Duodenal mucosa (tissue), 2 donors: ENCODE measurements around the gene ADPGK.

Experiments used
- H3K27ac ChIP-seq: one replicate; pipeline ENCODE4 v1.7.0; 2013; ENCODE audit warnings: low read depth, low read length
- H3K27me3 ChIP-seq, 2 donors: one replicate each; pipeline ENCODE4 v1.7.0; 2013; ENCODE audit warnings: low read length in 2 of 2, control low read depth in 1 of 2; ENCODE audit not compliant: insufficient read depth in 2 of 2, control insufficient read depth in 1 of 2
- H3K36me3 ChIP-seq, 2 donors: one replicate each; pipeline ENCODE4 v1.7.0; 2013; ENCODE audit warnings: low read length in 2 of 2, control low read depth in 1 of 2; ENCODE audit not compliant: insufficient read depth in 2 of 2, control insufficient read depth in 1 of 2
- H3K4me1 ChIP-seq, 2 donors: one replicate each; pipeline ENCODE4 v1.7.0; 2013; ENCODE audit warnings: low read length in 2 of 2, control low read depth in 1 of 2; ENCODE audit not compliant: insufficient read depth in 2 of 2, control insufficient read depth in 1 of 2
- H3K4me3 ChIP-seq, 2 donors: one replicate each; pipeline ENCODE4 v1.7.0; 2013; ENCODE audit warnings: low read length in 2 of 2, low read depth in 1 of 2
- H3K9ac ChIP-seq, 2 donors: one replicate each; pipeline ENCODE4 v1.7.0; 2013; ENCODE audit warnings: low read length in 2 of 2, low read depth in 1 of 2
- H3K9me3 ChIP-seq, 2 donors: one replicate each; pipeline ENCODE4 v1.7.0; 2013; ENCODE audit warnings: low read length in 2 of 2, control low read depth in 1 of 2; ENCODE audit not compliant: control insufficient read depth in 1 of 2

The ADPGK gene

GRCh38 chr15:72754096-72754495, 29.5 kb downstream of the ADPGK start:
- Histone ChIP-seq H3K9ac (no peak overlapping the region), H3K4me1 (no peaks in the 10 kb centered on the region), H3K9me3 (no peaks in the 10 kb centered on the region), H3K4me3 (no peak overlapping the region), H3K27ac (no peak overlapping the region), H3K27me3 (no peaks in the 10 kb centered on the region), H3K36me3 (peaks cover 37 to 77% of the 10 kb centered on the region in 2 donors)

DNA sequence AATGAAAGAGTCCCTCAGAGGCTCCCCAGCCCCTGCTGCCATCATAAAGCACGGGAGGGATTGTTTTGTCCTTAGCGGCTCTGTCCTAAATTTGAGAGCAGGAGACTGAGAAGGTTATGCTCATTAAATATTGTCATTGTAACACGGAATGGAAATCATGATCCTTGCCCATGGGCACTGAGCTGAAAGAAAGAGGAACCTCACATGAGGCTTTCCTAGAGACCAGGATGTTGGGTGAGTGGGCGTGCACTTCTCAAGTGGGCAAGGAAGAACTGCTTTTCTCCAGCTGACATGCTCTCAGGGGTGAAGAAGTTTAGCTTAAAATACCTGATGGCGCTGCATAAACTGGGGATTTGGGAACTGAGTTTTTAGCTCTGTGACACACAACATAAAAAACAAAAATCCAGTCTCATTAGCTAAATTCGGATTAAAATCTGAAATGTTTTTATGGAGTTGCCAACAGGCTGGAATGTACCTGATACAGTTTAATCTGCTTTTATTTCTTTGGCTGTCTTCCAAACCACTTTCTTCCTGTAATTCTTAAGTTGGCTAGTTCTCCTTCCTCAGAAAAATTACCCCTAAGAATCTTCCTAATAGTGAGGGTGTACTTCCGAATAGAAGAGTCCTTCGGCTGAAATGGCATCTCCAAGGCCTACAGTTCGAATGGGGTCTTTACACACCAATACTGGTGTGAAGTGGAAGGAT, 31.7 kb downstream of the ADPGK start:
- Histone ChIP-seq H3K36me3 (peaks cover 34 to 61% of the 10 kb centered on the region in 2 donors), H3K9me3 (no peaks in the 10 kb centered on the region)

GRCh38 chr15:72749700-72750099, 33.9 kb downstream of the ADPGK start:
- Histone ChIP-seq H3K4me3 (no peak overlapping the region), H3K27ac (no peak overlapping the region), H3K9me3 (no peaks in the 10 kb centered on the region), H3K9ac (no peak overlapping the region), H3K27me3 (no peaks in the 10 kb centered on the region), H3K36me3 (peaks cover 13 to 39% of the 10 kb centered on the region in 2 donors), H3K4me1 (no peaks in the 10 kb centered on the region)

More for the DNA sequence above, 31.7 kb downstream of the ADPGK start:
- no peaks in the 10 kb centered on the region for H3K27me3 ChIP-seq
- no peak overlapping the region for H3K4me3 ChIP-seq
- no peak overlapping the region for H3K9ac ChIP-seq
- no peak overlapping the region for H3K27ac ChIP-seq
- H3K4me1 ChIP-seq = no peaks in the 10 kb centered on the region

GRCh38 chr15:72740219-72740618, 43.3 kb downstream of the ADPGK start:
- Histone ChIP-seq H3K4me3 (no peak overlapping the region), H3K9me3 (no peaks in the 10 kb centered on the region), H3K36me3 (peaks cover 13 to 23% of the 10 kb centered on the region in 2 donors), H3K27ac (no peak overlapping the region), H3K4me1 (no peaks in the 10 kb centered on the region), H3K9ac (no peak overlapping the region), H3K27me3 (no peaks in the 10 kb centered on the region)

DNA sequence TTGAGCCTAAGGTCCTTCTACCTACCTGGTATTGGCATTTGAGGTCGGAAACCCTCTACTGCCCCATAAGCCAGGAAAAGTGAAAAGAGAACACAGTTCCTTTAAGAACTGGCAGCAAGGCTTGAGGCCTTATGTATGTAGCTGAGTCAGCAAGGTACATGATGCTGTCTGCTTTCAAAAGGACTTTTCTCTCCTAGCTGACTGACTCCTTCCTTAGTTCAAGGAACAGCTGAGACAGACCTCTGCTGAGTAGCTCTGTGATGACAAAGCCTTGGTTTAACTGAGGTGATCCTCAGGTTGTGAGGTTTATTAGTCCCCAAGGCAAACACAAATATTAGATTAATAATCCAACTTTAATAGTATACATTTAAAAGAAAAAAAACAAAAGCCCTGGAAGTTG, 45.8 kb downstream of the ADPGK start:
- peaks cover 13 to 30% of the 10 kb centered on the region in 2 donors for H3K36me3 ChIP-seq
- H3K27ac ChIP-seq = no peak overlapping the region
- H3K4me3 ChIP-seq = no peak overlapping the region
- no peak overlapping the region for H3K9ac ChIP-seq
- H3K27me3 ChIP-seq = no peaks in the 10 kb centered on the region
- H3K4me1 ChIP-seq = no peaks in the 10 kb centered on the region
- H3K9me3 ChIP-seq = no peaks in the 10 kb centered on the region

GRCh38 chr15:72737061-72737460, 46.5 kb downstream of the ADPGK start:
- H3K4me1 ChIP-seq = no peaks in the 10 kb centered on the region
- H3K9me3 ChIP-seq = no peaks in the 10 kb centered on the region
- no peak overlapping the region for H3K4me3 ChIP-seq
- H3K9ac ChIP-seq = no peak overlapping the region
- H3K36me3 ChIP-seq = peaks cover 13 to 30% of the 10 kb centered on the region in 2 donors
- H3K27ac ChIP-seq = no peak overlapping the region
- no peaks in the 10 kb centered on the region for H3K27me3 ChIP-seq

DNA sequence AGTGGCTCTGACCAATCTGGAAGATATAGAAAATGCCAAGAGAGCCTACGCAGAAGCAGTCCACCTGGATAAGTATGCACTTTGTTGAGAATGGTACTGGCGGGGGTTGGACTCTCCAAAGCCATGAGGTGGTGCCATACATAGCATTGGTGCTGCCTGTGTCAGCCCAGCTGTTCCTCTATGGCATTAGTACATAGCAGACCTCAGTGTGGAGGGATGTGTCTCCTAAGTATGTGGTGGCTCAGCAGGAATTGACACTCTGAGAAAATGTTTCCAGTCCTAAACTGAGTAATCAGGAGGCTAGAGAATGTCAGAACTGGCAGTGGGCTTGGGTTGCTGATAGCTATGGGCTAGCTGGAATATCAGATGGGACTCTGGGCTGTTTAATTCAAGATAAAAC, 48.4 kb downstream of the ADPGK start:
- H3K27ac ChIP-seq = no peak overlapping the region
- H3K9ac ChIP-seq = no peak overlapping the region
- no peaks in the 10 kb centered on the region for H3K27me3 ChIP-seq
- H3K36me3 ChIP-seq = peaks cover 25 to 40% of the 10 kb centered on the region in 2 donors
- no peak overlapping the region for H3K4me3 ChIP-seq
- H3K4me1 ChIP-seq = no peaks in the 10 kb centered on the region
- H3K9me3 ChIP-seq = no peaks in the 10 kb centered on the region

DNA sequence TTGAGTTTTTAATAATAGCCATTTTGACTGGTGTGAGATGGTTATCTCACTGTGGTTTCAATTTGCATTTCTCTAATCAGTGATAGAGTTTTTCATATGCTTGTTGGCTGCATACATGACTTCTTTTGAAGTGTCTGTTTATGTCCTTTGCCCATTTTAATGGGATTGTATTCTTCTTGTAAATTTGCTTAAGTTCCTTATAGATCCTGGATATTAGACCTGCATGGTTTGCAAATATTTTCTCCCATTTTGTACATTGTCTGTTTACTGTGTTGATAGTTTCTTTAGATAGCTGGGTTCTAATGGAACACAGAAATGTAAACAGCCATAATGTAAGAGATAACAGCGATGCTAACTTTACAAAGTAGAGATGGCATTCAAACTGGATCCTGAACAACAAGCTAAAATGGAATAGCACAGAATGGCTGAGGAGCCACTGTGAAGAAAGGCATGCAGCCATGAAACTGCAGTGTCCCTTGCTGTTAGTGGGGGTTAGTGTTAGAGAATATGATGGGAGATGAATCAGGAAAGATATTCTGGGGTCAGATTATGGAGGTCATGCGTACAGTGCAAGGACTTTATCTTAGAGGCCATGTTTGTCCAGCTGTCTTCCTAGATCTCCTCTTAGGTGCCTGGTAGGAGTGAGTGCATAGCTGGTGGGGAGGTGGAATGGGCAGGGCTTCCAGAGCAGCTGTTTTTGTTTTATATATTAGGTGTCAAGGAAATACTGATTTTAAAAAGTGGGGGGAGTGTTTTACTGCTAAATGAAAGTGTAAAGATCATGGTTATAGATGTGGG, 49.4 kb downstream of the ADPGK start:
- Histone ChIP-seq H3K27me3 (no peaks in the 10 kb centered on the region), H3K9ac (no peak overlapping the region), H3K9me3 (no peaks in the 10 kb centered on the region), H3K4me3 (no peak overlapping the region), H3K27ac (no peak overlapping the region), H3K36me3 (peaks cover 25 to 38% of the 10 kb centered on the region in 2 donors), H3K4me1 (no peaks in the 10 kb centered on the region)

DNA sequence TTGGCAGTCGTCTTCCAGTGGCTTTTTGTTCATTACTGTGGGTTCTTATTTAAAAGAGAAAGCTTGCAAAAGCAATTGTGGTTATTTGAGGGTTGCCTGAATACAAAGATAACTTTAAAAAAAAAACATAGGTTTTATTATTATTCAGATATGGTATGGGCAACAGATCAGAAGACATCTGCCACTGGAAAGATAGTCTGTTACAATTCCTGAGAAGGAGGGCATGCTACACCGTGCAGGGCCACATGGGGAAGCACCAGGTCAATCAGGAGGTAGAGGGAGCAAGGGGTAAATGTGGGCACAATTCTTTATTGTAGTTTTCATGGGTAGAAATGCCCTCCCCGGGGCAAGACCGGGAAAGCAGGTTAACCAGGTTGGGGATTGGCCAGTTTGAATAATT, 51.0 kb downstream of the ADPGK start:
- no peak overlapping the region for H3K9ac ChIP-seq
- peaks cover 25 to 30% of the 10 kb centered on the region in 2 donors for H3K36me3 ChIP-seq
- no peak overlapping the region for H3K4me3 ChIP-seq
- no peaks in the 10 kb centered on the region for H3K4me1 ChIP-seq
- no peaks in the 10 kb centered on the region for H3K27me3 ChIP-seq
- H3K27ac ChIP-seq = no peak overlapping the region
- H3K9me3 ChIP-seq = no peaks in the 10 kb centered on the region

GRCh38 chr15:72732086-72732485, 51.5 kb downstream of the ADPGK start:
- Histone ChIP-seq H3K27me3 (no peaks in the 10 kb centered on the region), H3K9ac (no peak overlapping the region), H3K4me1 (no peaks in the 10 kb centered on the region), H3K36me3 (peaks cover 24 to 25% of the 10 kb centered on the region in 2 donors), H3K9me3 (no peaks in the 10 kb centered on the region), H3K27ac (no peak overlapping the region), H3K4me3 (no peak overlapping the region)
